ENCODE data around the gene PARP15.
"Not testable (repeated sequence)": the region's sequence is repeated elsewhere in the genome, so short reads cannot be mapped to it uniquely, and the experiment has no call there.

PARP15 gene

GRCh38 chr3:122621112-122621511 is 43.7 kb downstream of the PARP15 start:
- DNase-seq, result no peak

GRCh38 chr3:122623031-122623829 is 45.8 kb downstream of the PARP15 start:
- no peak for DNase-seq

- no peak for DNase-seq
Observed at GRCh38 chr3:122626515-122627180, 49.2 kb downstream of the PARP15 start.

- DNase-seq, result no peak
Observed at GRCh38 chr3:122627301-122627700, 49.9 kb downstream of the PARP15 start.

GRCh38 chr3:122628567-122628966 is 51.1 kb downstream of the PARP15 start:
- DNase-seq, result no peak

GRCh38 chr3:122629763-122630162 is 52.3 kb downstream of the PARP15 start:
- DNase-seq, result no peak

- DNase-seq, result no peak
Observed at GRCh38 chr3:122635789-122636188, 58.3 kb downstream of the PARP15 start.

- no peak for DNase-seq
Observed at GRCh38 chr3:122636697-122637096, 59.2 kb downstream of the PARP15 start.

- DNase-seq, result no peak
Observed at GRCh38 chr3:122640437-122640999, 63.1 kb downstream of the PARP15 start.

- DNase-seq, result no peak
Observed at GRCh38 chr3:122642935-122643334, 65.5 kb downstream of the PARP15 start.

- no peak for DNase-seq
Observed at GRCh38 chr3:122646146-122646988, 68.9 kb downstream of the PARP15 start.

- not testable (repeated sequence) for DNase-seq
Observed at GRCh38 chr3:122651233-122651907, 73.9 kb downstream of the PARP15 start.

GRCh38 chr3:122651962-122652361 is 74.5 kb downstream of the PARP15 start:
- not testable (repeated sequence) for DNase-seq

- not testable (repeated sequence) for DNase-seq
Observed at GRCh38 chr3:122658336-122658735, 80.9 kb downstream of the PARP15 start.

- no peak for DNase-seq
Observed at GRCh38 chr3:122660297-122660974, 83.0 kb downstream of the PARP15 start.

GRCh38 chr3:122661633-122662032 is 84.2 kb downstream of the PARP15 start:
- DNase-seq, result no peak

GRCh38 chr3:122662505-122662904 is 85.1 kb downstream of the PARP15 start:
- no peak for DNase-seq

GRCh38 chr3:122665226-122665786 is 87.9 kb downstream of the PARP15 start:
- no peak for DNase-seq

- DNase-seq, result no peak
Observed at GRCh38 chr3:122665881-122666280, 88.4 kb downstream of the PARP15 start.

- no peak for DNase-seq
Observed at GRCh38 chr3:122668930-122669730, 91.7 kb downstream of the PARP15 start.

GRCh38 chr3:122671553-122671952 is 94.1 kb downstream of the PARP15 start:
- no peak for DNase-seq
